ENCODE data around the gene LUC7L2. TPM values are rescaled to one million over a fixed set of nuclear protein-coding genes. Genes with fewer than 3 reads are reported as not detected.
"Not testable (repeated sequence)": the region's sequence is repeated elsewhere in the genome, so short reads cannot be mapped to it uniquely, and the experiment has no call there.

The LUC7L2 gene, protein sequence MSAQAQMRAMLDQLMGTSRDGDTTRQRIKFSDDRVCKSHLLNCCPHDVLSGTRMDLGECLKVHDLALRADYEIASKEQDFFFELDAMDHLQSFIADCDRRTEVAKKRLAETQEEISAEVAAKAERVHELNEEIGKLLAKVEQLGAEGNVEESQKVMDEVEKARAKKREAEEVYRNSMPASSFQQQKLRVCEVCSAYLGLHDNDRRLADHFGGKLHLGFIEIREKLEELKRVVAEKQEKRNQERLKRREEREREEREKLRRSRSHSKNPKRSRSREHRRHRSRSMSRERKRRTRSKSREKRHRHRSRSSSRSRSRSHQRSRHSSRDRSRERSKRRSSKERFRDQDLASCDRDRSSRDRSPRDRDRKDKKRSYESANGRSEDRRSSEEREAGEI
- total RNA-seq, result 100 to 1,000 TPM in 1 of 3 donors, 10 to 100 TPM in 2; 77.3 to 108 (median 89.8) TPM

DNA sequence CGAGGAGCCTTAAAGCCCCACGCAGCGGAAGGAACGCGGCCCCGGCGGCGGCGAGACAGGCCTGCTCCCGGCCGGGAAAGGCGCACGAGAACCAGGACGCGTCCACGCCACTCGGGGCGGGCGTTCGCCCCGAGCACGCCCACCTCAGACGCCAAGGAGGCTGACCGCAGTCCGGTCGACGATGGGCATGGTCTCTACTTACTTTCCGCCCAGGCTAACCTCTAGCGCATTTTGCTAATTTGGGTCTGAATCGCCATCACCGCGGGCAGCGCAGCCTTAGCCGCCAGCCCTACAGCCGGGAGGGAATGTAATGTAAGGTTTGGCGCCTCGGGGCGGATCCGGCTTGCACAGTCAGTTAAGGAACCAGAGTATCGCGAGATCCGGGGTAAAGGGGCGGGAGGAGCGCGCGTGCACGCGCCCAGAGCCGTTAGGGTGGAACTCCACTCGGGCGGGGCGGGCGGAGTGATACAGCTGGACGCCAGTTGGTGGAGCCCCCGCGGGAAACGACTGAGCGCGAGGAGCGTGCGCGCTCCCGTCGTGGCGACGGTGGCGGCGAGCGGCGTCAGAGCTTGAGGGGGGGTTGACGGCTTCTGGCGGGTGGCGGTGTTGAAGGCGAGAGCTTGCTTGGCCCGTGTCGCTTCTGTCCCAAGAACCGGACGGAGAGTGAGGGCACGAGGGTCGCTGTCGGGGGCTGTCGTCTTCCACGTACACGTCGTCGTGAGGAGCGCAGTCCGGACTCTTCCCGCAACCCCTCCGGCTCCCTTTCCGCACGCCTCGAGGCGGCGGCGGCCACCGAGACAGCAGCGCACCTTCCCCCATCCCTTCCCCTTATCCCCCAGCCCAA, at the start of gene LUC7L2:
Gene LUC7L2 (plus strand): TSS at position 529 of the 844 bp plus-strand sequence. CDS start 368 bp downstream, outside the sequence.
- Histone ChIP-seq H3K27ac (peak within 1 kb of the TSS; percentile 98 to 100), H3K4me3 (peak within 1 kb of the TSS; percentile 74 to 95 (median 84)), H3K4me1 (peaks cover 0 to 4% of the 10 kb centered on the region in 2 donors), H3K36me3 (no peaks in the 10 kb centered on the region), H3K9me3 (no peaks in the 10 kb centered on the region), H3K27me3 (no peaks in the 10 kb centered on the region)
- intact Hi-C loops (cut with DNase I; ENCODE audit: low total_unique reads), result no loop called here
- TF ChIP-seq POLR2A (IDR thresholded peaks at IDR 0.05) (peak; percentile 88), POLR2AphosphoS5 (IDR thresholded peaks at IDR 0.05) (peak; percentile 95 to 98 (median 98))
- TF ChIP-seq, protein P1, sequence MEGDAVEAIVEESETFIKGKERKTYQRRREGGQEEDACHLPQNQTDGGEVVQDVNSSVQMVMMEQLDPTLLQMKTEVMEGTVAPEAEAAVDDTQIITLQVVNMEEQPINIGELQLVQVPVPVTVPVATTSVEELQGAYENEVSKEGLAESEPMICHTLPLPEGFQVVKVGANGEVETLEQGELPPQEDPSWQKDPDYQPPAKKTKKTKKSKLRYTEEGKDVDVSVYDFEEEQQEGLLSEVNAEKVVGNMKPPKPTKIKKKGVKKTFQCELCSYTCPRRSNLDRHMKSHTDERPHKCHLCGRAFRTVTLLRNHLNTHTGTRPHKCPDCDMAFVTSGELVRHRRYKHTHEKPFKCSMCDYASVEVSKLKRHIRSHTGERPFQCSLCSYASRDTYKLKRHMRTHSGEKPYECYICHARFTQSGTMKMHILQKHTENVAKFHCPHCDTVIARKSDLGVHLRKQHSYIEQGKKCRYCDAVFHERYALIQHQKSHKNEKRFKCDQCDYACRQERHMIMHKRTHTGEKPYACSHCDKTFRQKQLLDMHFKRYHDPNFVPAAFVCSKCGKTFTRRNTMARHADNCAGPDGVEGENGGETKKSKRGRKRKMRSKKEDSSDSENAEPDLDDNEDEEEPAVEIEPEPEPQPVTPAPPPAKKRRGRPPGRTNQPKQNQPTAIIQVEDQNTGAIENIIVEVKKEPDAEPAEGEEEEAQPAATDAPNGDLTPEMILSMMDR (IDR thresholded peaks at IDR 0.05), result peak; percentile 4 to 8 (median 7)
- DNase-seq (ENCODE audit: low spot score in 2 of 2), result peak; percentile 99 to 100

DNA sequence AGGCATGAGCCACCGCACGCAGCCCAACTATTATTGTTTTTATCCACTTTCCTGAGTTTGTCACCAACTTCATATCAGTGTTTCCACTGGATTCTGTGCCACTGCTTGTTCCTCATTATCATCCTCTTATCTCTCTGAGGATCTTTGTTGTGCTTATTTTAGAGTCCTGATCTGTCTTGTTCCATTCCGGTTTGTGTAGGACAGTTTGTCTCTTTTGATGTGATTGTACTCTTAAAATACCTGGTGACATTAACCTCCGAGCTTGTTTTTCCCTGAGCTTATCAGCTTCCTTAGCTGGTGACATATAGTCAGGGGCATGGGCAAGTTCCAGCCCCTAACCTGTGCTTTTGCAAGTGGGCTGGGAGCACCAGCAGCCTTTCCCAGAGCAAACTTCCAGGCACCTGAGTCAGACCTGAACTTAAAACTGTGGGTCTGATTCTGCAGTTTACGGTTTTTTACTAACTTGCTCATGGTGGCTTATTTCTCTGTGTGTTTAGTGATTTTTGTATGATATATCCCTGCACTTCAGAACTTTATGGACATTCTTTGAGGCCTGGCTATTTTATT, 41.7 kb upstream of the LUC7L2 start:
- no peaks in the 10 kb centered on the region for H3K4me1 ChIP-seq
- TF ChIP-seq, protein P1 (IDR thresholded peaks at IDR 0.05), result no peak
- TF ChIP-seq POLR2AphosphoS5 (IDR thresholded peaks at IDR 0.05), result no peak
- TF ChIP-seq POLR2A (IDR thresholded peaks at IDR 0.05), result no peak
- H3K36me3 ChIP-seq, result no peaks in the 10 kb centered on the region
- no peak for DNase-seq (ENCODE audit: low spot score in 2 of 2)
- no peaks in the 10 kb centered on the region for H3K27me3 ChIP-seq
- intact Hi-C loops (cut with DNase I; ENCODE audit: low total_unique reads), result no loop called here
- H3K27ac ChIP-seq, result no peak overlapping the region
- H3K9me3 ChIP-seq, result no peaks in the 10 kb centered on the region
- H3K4me3 ChIP-seq, result no peak overlapping the region

DNA sequence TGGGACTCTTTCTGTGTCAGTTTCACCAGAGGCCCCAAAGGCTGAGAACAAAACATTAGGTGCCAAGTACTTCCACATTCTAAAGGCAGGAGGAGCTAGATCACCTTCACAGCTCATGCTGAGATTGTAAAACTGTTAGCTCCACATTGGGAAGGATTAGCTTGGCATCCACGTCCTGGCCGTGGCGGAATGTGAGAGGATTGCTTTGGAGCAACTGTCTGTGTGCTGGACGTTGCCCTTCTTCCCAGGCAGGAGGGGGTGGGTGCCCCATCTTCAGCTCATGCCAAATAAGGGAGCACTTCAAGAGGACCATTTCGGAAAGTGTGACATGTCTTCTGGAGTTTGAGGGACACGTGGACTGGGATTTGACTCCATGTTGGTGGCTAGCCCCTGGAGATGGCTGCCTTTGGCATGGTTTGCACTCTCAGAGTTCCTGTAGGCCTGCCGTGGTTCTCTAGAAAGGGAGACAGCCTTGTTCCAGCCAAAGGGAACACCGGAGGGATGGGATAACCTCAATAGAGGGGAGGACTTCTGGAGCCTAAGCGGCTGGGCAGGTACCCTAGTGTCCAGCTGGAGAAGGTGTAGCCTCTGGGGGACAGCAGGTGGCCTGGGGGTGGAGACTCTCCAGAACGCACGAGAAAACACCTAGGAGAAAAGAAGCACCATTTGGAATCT, 38.5 kb upstream of the LUC7L2 start:
- Histone ChIP-seq H3K9me3 (no peaks in the 10 kb centered on the region), H3K4me1 (no peaks in the 10 kb centered on the region), H3K27me3 (no peaks in the 10 kb centered on the region), H3K4me3 (no peak overlapping the region), H3K36me3 (no peaks in the 10 kb centered on the region), H3K27ac (no peak overlapping the region)
- intact Hi-C loops (cut with DNase I; ENCODE audit: low total_unique reads), result no loop called here
- DNase-seq (ENCODE audit: low spot score in 2 of 2), result no peak
- TF ChIP-seq, protein P1 (IDR thresholded peaks at IDR 0.05), result no peak
- no peak for TF ChIP-seq POLR2A (IDR thresholded peaks at IDR 0.05)
- no peak for TF ChIP-seq POLR2AphosphoS5 (IDR thresholded peaks at IDR 0.05)

DNA sequence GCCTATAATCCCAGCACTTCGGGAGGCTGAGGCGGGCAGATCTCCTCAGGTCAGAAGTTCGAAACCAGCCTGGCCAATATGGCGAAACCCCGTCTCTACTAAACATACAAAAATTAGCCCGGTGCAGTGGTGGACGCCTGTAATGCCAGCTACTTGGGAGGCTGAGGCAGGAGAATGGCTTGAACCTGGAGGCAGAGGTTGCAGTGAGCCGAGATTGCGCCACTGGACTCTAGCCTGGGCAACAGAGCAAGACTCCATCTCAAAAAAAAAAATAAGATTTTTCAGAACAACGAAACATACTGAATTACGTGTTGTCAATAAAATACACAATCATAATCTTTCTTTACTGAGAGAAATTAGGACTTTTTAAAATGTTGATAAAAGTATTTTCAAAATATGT, 35.0 kb upstream of the LUC7L2 start:
- H3K36me3 ChIP-seq; H3K4me3 ChIP-seq; H3K27me3 ChIP-seq; H3K27ac ChIP-seq; intact Hi-C loops (cut with DNase I; ENCODE audit: low total_unique reads); H3K9me3 ChIP-seq; H3K4me1 ChIP-seq; DNase-seq (ENCODE audit: low spot score in 2 of 2): not testable (repeated sequence)

DNA sequence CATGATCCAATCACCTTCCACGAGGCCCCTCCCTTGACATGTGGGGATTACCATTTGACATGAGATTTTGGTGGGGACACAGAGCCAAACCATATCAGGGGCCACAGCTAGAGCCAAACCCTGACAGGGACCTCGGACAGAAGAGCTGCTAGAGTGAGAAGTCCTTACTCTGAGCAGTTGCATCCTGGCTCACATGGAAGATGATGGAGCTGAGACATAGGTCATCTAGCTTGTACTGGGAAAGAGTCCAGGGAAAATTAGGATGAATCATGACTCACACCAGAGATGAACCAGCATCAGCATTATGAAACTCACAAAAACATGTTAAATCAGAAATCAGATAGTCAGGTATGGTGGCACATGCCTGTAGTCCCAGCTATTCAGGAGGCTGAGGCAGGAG, 31.3 kb upstream of the LUC7L2 start:
- H3K9me3 ChIP-seq, result no peaks in the 10 kb centered on the region
- no peak for DNase-seq (ENCODE audit: low spot score in 2 of 2)
- no peaks in the 10 kb centered on the region for H3K36me3 ChIP-seq
- H3K4me1 ChIP-seq, result no peaks in the 10 kb centered on the region
- H3K4me3 ChIP-seq, result no peak overlapping the region
- no peaks in the 10 kb centered on the region for H3K27me3 ChIP-seq
- H3K27ac ChIP-seq, result no peak overlapping the region
- intact Hi-C loops (cut with DNase I; ENCODE audit: low total_unique reads), result no loop called here
- TF ChIP-seq, protein P1 (IDR thresholded peaks at IDR 0.05), result no peak
- TF ChIP-seq POLR2AphosphoS5 (IDR thresholded peaks at IDR 0.05) (no peak), POLR2A (IDR thresholded peaks at IDR 0.05) (no peak)

Measured in breast epithelium (tissue), 4 donors.